ENCODE data around the gene ZSWIM4.
"Not testable (repeated sequence)": the region's sequence is repeated elsewhere in the genome, so short reads cannot be mapped to it uniquely, and the experiment has no call there.

The ZSWIM4 gene

DNA sequence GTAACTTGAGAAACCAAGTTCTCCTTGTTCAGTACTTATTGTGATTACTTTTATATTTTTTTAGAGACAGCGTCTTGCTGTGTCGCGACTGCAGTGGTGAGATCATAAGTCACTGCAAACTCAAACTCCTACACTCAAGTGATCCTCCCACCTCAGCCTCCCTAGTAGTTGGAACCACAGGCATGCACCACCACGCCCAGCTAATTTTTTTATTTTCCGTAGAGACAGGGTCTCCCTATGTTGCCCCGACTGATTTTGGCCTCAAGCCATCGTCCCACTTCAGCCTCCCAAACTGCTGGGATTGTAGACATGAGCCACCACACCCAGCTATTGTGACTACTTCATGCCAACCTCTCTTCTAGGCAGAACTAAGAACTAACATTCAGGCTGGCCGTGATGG lies 12.7 kb upstream of the ZSWIM4 start:
- TF ChIP-seq, protein P1, sequence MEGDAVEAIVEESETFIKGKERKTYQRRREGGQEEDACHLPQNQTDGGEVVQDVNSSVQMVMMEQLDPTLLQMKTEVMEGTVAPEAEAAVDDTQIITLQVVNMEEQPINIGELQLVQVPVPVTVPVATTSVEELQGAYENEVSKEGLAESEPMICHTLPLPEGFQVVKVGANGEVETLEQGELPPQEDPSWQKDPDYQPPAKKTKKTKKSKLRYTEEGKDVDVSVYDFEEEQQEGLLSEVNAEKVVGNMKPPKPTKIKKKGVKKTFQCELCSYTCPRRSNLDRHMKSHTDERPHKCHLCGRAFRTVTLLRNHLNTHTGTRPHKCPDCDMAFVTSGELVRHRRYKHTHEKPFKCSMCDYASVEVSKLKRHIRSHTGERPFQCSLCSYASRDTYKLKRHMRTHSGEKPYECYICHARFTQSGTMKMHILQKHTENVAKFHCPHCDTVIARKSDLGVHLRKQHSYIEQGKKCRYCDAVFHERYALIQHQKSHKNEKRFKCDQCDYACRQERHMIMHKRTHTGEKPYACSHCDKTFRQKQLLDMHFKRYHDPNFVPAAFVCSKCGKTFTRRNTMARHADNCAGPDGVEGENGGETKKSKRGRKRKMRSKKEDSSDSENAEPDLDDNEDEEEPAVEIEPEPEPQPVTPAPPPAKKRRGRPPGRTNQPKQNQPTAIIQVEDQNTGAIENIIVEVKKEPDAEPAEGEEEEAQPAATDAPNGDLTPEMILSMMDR (IDR thresholded peaks at IDR 0.05; ENCODE audit: insufficient read depth, low read length, missing control alignments), result no peak
- no peak for DNase-seq (ENCODE audit: low read depth, low spot score)
- POLR2A ChIA-PET, result no interaction called here
- no peak overlapping the region for H3K4me3 ChIP-seq (ENCODE audit: low read depth, low read length)
- CTCF ChIA-PET, result interaction anchor here (0.6 to 9.0 kb wide), 3 partner anchors 79 to 717 kb away, joined by 3 to 138 read pairs (median 5); no protein-coding TSS in a partner anchor

DNA sequence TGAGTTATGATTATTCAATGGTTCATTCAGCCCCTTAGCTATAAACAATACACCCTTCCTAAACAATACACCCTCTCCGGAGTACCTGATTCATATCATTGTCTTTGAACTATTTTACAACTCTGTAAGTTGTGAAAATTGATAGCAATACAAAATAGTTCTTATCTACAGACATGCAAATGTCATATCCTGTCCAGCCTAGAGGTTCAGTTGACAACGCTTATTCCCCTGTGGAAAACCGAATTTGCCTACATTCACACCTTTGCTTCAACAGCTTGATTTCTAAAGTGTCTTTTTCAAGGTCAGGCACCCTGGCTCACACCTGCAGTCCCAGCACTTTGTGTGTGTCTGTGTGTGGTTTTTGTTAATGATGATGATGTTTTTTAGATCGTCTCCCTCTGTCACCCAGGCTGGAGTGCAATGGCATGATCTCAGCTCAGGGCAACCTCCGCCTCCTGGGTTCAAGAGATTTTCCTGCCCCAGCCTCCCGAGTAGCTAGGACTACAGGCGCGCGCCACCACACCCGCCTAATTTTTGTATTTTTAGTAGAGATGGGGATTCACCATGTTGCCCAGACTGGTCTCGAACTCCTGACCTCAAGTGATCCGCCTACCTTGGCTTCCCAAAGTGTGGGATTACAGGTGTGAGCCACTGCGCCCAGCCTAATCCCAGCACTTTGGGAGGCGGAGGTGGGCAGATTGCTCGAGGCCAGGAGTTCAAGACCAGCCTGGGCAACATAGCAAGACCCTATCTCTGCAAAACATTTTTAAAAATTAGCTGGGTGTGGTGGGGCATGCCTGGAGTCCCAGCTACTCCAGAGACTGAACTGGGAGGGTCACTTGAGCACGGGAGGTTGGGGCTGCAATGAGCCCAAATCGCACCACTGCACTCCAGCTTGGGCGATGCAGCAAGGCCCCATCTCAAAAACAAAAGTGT lies 11.4 kb upstream of the ZSWIM4 start:
- DNase-seq (ENCODE audit: low read depth, low spot score), result no peak
- TF ChIP-seq, protein P1 (IDR thresholded peaks at IDR 0.05; ENCODE audit: insufficient read depth, low read length, missing control alignments), result no peak
- POLR2A ChIA-PET, result interaction anchor here (1.0 to 1.3 kb wide), 2 partner anchors 9 to 39 kb away, joined by 3 read pairs; no protein-coding TSS in a partner anchor
- no peak overlapping the region for H3K4me3 ChIP-seq (ENCODE audit: low read depth, low read length)
- CTCF ChIA-PET, result interaction anchor here (0.6 to 9.0 kb wide), 21 partner anchors 10 to 296 kb away, joined by 3 to 138 read pairs (median 5); partner anchors contain the start of genes NANOS3 and ZSWIM4

DNA sequence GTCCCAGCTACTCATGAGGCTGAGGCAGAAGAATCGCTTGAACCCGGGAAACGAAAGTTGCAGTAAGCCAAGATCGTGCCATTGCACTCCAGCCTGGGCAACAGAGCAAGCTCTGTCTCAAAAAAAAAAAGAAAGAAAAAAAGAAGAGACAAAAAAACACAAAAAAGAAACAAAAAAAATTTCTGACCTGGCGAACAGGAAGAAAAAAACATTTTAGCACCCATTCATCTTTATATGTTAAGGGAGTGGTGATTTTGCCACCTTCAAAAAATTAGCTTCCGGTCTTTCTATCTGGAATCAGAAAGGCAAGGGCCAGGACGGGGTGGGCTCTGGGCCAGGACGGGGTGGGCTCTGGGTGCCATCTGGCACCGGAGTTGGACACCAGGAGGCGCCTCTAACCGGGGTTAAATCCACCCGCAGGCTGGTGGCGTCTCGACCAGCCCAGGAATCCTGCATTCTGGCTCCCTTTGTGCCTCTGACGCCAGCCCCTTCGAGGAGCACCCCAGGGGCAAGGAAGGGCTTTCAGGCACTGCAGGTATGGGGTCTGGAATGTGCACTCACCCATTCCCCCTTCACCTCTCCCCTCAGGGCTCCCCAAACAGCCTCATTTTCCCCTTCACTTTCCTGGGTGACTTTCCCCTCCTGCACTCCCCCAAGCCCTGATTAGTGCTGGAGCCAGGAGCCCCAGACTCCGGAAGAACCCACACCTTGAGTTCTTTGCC lies 10.4 kb upstream of the ZSWIM4 start:
- CTCF ChIA-PET, result interaction anchor here (0.6 to 9.0 kb wide), 25 partner anchors 11 to 295 kb away, joined by 3 to 138 read pairs (median 4); partner anchors contain the start of genes C19orf53, NANOS3 and ZSWIM4
- POLR2A ChIA-PET, result no interaction called here
- no peak overlapping the region for H3K4me3 ChIP-seq (ENCODE audit: low read depth, low read length)
- TF ChIP-seq, protein P1 (IDR thresholded peaks at IDR 0.05; ENCODE audit: insufficient read depth, low read length, missing control alignments), result peak; percentile 78
- no peak for DNase-seq (ENCODE audit: low read depth, low spot score)

DNA sequence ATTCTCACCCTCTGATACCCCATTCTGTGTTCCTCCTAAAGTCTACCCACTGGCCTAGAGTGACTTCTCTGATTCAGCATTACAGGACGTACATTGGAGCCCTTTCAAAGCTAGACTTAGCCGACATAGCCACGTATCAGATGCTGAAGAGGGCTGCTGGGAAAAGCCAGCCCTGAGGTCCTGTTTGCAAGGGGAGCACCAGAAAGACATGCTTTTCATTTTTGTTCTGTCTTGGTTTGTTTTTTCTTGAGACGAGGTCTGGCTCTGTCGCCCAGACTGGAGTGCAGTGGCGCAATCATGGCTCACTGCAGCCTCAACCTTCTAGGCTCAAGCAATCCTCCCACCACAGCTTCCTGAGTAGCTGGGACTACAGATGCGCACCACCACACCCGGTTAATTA lies 6.3 kb upstream of the ZSWIM4 start:
- ChIA-PET POLR2A (interaction anchor here (1.3 to 2.2 kb wide), 3 partner anchors 15 to 73 kb away, joined by 3 to 15 read pairs (median 7); partner anchors contain the start of gene C19orf53), CTCF (interaction anchor here (1.1 to 9.0 kb wide), 3 partner anchors 36 to 91 kb away, joined by 3 to 138 read pairs (median 5); no protein-coding TSS in a partner anchor)
- H3K4me3 ChIP-seq (ENCODE audit: low read depth, low read length), result no peak overlapping the region
- TF ChIP-seq, protein P1 (IDR thresholded peaks at IDR 0.05; ENCODE audit: insufficient read depth, low read length, missing control alignments), result no peak
- DNase-seq (ENCODE audit: low read depth, low spot score), result peak; percentile 84

DNA sequence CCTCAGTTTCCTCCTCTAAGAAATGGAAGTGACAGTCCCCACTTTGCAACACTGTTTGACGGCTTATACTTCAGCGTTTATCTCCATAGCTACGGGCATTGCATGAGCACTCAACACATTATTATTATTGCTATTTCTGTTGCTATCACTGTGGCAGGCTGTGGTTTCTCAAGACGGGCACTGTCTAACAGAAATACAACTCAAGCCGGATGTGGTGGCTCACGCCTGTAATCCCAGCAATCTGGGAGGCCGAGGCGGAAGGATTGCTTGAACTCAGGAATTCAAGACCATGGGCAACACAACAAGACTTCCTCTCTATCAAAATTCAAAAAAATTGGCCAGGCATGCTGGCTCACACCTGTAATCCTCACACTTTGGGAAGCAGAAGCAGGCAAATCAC lies 4.9 kb upstream of the ZSWIM4 start:
- no peak for DNase-seq (ENCODE audit: low read depth, low spot score)
- ChIA-PET CTCF (interaction anchor here (9.0 kb wide), 1 partner anchor 71 kb away, joined by 138 read pairs; no protein-coding TSS in a partner anchor), POLR2A (no interaction called here)
- no peak overlapping the region for H3K4me3 ChIP-seq (ENCODE audit: low read depth, low read length)
- TF ChIP-seq, protein P1 (IDR thresholded peaks at IDR 0.05; ENCODE audit: insufficient read depth, low read length, missing control alignments), result no peak

DNA sequence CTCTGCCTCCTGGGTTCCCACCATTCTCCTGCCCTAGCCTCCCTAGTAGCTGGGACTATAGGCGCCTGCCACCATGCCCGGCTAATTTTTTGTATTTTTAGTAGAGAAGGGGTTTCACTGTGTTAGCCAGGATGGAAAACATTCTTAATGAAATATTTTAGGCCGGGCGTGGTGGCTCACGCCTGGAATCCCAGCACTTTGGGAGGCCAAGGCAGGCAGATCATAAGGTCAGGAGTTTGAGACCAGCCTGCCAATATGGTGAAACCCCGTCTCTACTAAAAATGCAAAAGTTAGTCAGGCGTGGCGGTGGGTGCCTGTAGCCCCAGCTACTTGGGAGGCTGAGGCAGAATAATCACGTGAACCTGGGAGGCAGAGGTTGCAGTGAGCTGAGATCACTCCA lies 1.9 kb upstream of the ZSWIM4 start:
- CTCF ChIA-PET, result interaction anchor here (5.4 to 6.7 kb wide), 2 partner anchors 8 to 69 kb away, joined by 31 to 65 read pairs; no protein-coding TSS in a partner anchor
- H3K4me3 ChIP-seq (ENCODE audit: low read depth, low read length); DNase-seq (ENCODE audit: low read depth, low spot score); POLR2A ChIA-PET: not testable (repeated sequence)
